GM19351 (cell line): ENCODE data around the gene SYNE1.

Source experiments
- ATAC-seq: cut with Tn5 transposase; IDR thresholded peaks from one replicate; pipeline ENCODE4 v1.9.1; 2021; ENCODE audit warnings: mild to moderate bottlenecking, moderate library complexity; ENCODE audit not compliant: unreplicated experiment

Gene SYNE1

DNA sequence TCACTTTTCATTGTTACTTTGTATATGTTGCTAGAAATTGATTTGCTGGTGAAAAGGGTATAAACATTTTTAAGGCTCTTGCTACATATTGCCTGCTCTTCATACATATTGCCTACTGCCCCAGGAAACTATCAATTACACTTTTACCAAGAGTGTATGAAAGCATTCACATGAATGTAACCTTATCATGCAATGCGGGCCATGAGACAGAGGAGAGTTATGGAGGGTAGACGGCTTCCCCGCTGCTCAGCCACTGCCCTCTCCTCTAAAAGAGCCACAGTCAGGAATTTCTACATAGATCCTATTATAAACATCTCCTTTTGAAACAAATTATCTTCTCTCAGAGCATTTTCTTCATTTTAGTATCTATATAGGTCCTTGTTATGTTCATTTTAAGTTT, 565.3 kb downstream of the SYNE1 start:
- ATAC-seq, result no peak
